Measurements from ENCODE around the gene CYLC2. TPM values are rescaled to one million over a fixed set of nuclear protein-coding genes. Genes with fewer than 3 reads are reported as not detected.

Gene CYLC2
- total and polyA plus RNA-seq, 2 of the 8 experiments (the other 6 are each of a cell fraction or from before 2014, with no cell fraction given), result not detected

- TF ChIP-seq TAF7 (optimal IDR thresholded peaks at IDR 0.05; ENCODE audit: borderline replicate concordance, low read depth, low read length), result no peak
Measured at GRCh38 chr9:103025796-103026195, 30.7 kb downstream of the CYLC2 start (continued).
